Parathyroid adenoma (tissue), 2 donors: ENCODE data around the gene RGS6.

Experiments used
- H2AFZ ChIP-seq: fragments of 300-600 bp; sonication (generic); one replicate; pipeline ENCODE4 v1.7.0; 2017; ENCODE audit warnings: antibody characterized with exemption, mild to moderate bottlenecking
- H3K27ac ChIP-seq: fragments of 300-600 bp; sonication (generic); one replicate; pipeline ENCODE4 v1.7.0; 2017
- H3K27me3 ChIP-seq: fragments of 300-600 bp; sonication (generic); one replicate; pipeline ENCODE4 v1.7.0; 2017; ENCODE audit warnings: low read length; ENCODE audit not compliant: control insufficient read depth, insufficient read depth
- H3K36me3 ChIP-seq: fragments of 300-600 bp; sonication (generic); one replicate; pipeline ENCODE4 v1.7.0; 2017; ENCODE audit warnings: low read length; ENCODE audit not compliant: control insufficient read depth, insufficient read depth
- H3K4me1 ChIP-seq: fragments of 300-600 bp; sonication (generic); one replicate; pipeline ENCODE4 v1.7.0; 2017; ENCODE audit warnings: control low read depth
- H3K4me2 ChIP-seq: fragments of 300-600 bp; sonication (generic); one replicate; pipeline ENCODE4 v1.7.0; 2017; ENCODE audit warnings: low read length
- H3K4me3 ChIP-seq: fragments of 300-600 bp; sonication (generic); one replicate; pipeline ENCODE4 v1.7.0; 2017; ENCODE audit warnings: low read depth, low read length
- H3K79me2 ChIP-seq: fragments of 300-600 bp; sonication (generic); one replicate; pipeline ENCODE4 v1.7.0; 2017; ENCODE audit warnings: control low read depth
- H3K9ac ChIP-seq: fragments of 300-600 bp; sonication (generic); one replicate; pipeline ENCODE4 v1.7.0; 2017; ENCODE audit warnings: mild to moderate bottlenecking
- H3K9me3 ChIP-seq: fragments of 300-600 bp; sonication (generic); one replicate; pipeline ENCODE4 v1.7.0; 2017; ENCODE audit warnings: low read length; ENCODE audit not compliant: control insufficient read depth
- TF ChIP-seq, protein P1 (sequence below): fragments of 300-600 bp; sonication (generic); IDR thresholded peaks from one replicate; pipeline ENCODE4 v1.7.0; 2017; ENCODE audit warnings: antibody characterized with exemption, mild to moderate bottlenecking
- donor health status: primary hyperparathyroidism.

The RGS6 gene

DNA sequence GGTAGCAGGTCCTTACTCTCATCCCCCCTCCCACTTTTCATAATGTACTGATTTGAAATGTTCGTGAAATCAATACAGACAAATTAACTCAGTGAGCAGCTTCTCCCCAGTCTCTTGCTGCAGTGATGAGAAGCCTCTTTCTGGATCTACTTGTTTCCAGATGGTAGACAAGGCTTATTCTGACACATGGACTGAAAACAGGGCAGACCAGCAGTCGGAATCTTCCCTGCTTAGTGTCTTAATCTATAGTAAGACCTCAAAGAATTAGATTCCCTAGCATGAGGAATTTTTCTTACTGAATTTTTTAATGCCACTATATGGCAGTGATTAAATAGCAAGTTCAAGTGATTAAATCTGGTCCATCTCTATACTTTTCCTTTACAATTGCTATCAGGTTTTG is 120.1 kb downstream of the RGS6 start:
- H3K9ac ChIP-seq = no peak overlapping the region
- H3K4me2 ChIP-seq = no peak overlapping the region
- no peak overlapping the region for H3K27ac ChIP-seq
- no peaks in the 10 kb centered on the region for H3K27me3 ChIP-seq
- TF ChIP-seq, protein P1, sequence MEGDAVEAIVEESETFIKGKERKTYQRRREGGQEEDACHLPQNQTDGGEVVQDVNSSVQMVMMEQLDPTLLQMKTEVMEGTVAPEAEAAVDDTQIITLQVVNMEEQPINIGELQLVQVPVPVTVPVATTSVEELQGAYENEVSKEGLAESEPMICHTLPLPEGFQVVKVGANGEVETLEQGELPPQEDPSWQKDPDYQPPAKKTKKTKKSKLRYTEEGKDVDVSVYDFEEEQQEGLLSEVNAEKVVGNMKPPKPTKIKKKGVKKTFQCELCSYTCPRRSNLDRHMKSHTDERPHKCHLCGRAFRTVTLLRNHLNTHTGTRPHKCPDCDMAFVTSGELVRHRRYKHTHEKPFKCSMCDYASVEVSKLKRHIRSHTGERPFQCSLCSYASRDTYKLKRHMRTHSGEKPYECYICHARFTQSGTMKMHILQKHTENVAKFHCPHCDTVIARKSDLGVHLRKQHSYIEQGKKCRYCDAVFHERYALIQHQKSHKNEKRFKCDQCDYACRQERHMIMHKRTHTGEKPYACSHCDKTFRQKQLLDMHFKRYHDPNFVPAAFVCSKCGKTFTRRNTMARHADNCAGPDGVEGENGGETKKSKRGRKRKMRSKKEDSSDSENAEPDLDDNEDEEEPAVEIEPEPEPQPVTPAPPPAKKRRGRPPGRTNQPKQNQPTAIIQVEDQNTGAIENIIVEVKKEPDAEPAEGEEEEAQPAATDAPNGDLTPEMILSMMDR = no peak
- H3K4me3 ChIP-seq = no peak overlapping the region
- no peaks in the 10 kb centered on the region for H3K9me3 ChIP-seq
- no peaks in the 10 kb centered on the region for H3K79me2 ChIP-seq
- H3K4me1 ChIP-seq = no peaks in the 10 kb centered on the region
- H2AFZ ChIP-seq = no peak overlapping the region
- no peaks in the 10 kb centered on the region for H3K36me3 ChIP-seq

DNA sequence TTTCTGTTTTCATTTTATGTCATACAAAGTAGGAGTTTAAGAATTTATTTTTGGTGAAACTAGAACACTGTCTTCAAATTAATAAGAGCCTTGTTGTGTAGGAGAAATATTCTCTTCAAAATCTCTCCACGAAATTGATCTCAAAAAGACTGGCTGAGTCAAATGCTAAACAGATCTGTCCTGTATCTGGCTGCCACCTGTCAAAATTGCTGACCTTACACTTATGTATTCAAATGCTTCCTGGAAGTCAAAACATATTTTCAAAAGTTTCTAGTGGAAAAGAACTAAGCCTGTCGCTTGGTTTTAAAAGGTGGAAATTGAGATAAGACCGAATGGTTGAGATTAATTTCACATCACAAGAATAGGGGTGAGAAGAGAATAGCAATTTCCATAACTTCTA is 121.4 kb downstream of the RGS6 start:
- TF ChIP-seq, protein P1 = no peak
- Histone ChIP-seq H3K36me3 (no peaks in the 10 kb centered on the region), H3K4me2 (no peak overlapping the region), H2AFZ (no peak overlapping the region), H3K27ac (no peak overlapping the region), H3K9ac (no peak overlapping the region), H3K4me1 (no peaks in the 10 kb centered on the region), H3K27me3 (no peaks in the 10 kb centered on the region), H3K4me3 (no peak overlapping the region), H3K9me3 (no peaks in the 10 kb centered on the region), H3K79me2 (no peaks in the 10 kb centered on the region)

GRCh38 chr14:72054911-72055310 is 122.7 kb downstream of the RGS6 start:
- H3K9me3 ChIP-seq = no peaks in the 10 kb centered on the region
- no peak overlapping the region for H3K27ac ChIP-seq
- H3K79me2 ChIP-seq = no peaks in the 10 kb centered on the region
- H3K4me1 ChIP-seq = no peaks in the 10 kb centered on the region
- TF ChIP-seq, protein P1 = no peak
- H3K27me3 ChIP-seq = no peaks in the 10 kb centered on the region
- H3K4me2 ChIP-seq = no peak overlapping the region
- H3K36me3 ChIP-seq = no peaks in the 10 kb centered on the region
- H3K4me3 ChIP-seq = no peak overlapping the region
- no peak overlapping the region for H3K9ac ChIP-seq
- H2AFZ ChIP-seq = no peak overlapping the region

DNA sequence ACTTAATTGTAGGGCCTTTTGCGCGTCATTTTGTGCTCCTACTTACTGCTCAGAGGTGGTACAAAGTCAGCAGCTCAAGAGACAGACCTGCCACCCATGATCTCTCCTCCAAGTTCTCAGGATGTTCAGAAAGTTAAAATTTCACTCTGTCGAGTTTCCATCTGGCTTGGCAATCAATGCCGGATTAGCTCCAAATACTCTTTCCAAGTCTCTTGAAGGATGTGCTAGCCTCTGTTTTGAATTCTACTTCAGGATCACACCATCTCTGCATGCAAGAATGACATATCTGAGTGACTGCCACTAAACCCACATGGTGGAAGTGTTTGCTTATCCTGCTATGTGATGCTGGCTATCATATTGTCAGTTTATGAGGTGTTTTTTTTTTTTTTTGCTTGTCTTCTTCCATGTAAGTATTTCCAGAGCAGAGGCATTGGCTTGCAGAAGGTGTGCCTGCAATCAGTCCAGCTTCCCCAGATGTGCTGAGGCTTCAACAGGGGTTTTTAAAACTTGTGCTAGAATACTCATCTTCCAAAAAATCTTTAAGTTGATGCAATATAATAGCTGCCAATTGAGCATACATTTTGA is 125.6 kb downstream of the RGS6 start:
- no peak overlapping the region for H3K27ac ChIP-seq
- no peak overlapping the region for H3K9ac ChIP-seq
- H2AFZ ChIP-seq = no peak overlapping the region
- no peaks in the 10 kb centered on the region for H3K79me2 ChIP-seq
- H3K4me1 ChIP-seq = no peaks in the 10 kb centered on the region
- H3K27me3 ChIP-seq = no peaks in the 10 kb centered on the region
- H3K9me3 ChIP-seq = no peaks in the 10 kb centered on the region
- TF ChIP-seq, protein P1 = no peak
- H3K36me3 ChIP-seq = no peaks in the 10 kb centered on the region
- H3K4me3 ChIP-seq = no peak overlapping the region
- no peak overlapping the region for H3K4me2 ChIP-seq

DNA sequence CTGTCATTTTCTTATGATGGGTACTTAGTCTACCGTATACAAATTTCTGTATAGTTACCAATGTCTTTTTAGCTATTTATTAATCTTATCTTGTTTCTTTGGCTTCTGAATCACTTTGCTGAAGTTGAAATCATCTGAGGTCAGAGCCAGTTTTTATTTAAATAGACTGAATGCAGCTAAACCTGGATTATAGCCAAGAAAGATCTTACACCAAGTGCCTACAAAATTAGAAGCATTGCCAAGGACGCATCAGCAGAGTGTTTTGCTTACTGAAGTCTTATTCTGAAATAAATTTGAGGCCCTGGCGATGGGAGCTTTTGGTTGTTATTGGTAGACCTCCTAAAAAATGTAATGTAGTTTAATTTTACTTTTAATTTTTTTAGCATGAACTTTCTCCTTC is 128.2 kb downstream of the RGS6 start:
- no peaks in the 10 kb centered on the region for H3K36me3 ChIP-seq
- H3K9ac ChIP-seq = no peak overlapping the region
- no peak overlapping the region for H3K4me3 ChIP-seq
- no peak overlapping the region for H2AFZ ChIP-seq
- no peaks in the 10 kb centered on the region for H3K9me3 ChIP-seq
- H3K4me2 ChIP-seq = no peak overlapping the region
- no peaks in the 10 kb centered on the region for H3K27me3 ChIP-seq
- no peak overlapping the region for H3K27ac ChIP-seq
- peaks cover 2% of the 10 kb centered on the region for H3K4me1 ChIP-seq
- TF ChIP-seq, protein P1 = no peak
- no peaks in the 10 kb centered on the region for H3K79me2 ChIP-seq
